ENCODE data around the gene ULK1. TPM values are rescaled to one million over a fixed set of nuclear protein-coding genes. Genes with fewer than 3 reads are reported as not detected.

ULK1 gene
- total and polyA plus RNA-seq, 2 of the 13 experiments (the other 11 are each of a cell fraction or from before 2014, with no cell fraction given), result 2.8 to 10.1 TPM

DNA sequence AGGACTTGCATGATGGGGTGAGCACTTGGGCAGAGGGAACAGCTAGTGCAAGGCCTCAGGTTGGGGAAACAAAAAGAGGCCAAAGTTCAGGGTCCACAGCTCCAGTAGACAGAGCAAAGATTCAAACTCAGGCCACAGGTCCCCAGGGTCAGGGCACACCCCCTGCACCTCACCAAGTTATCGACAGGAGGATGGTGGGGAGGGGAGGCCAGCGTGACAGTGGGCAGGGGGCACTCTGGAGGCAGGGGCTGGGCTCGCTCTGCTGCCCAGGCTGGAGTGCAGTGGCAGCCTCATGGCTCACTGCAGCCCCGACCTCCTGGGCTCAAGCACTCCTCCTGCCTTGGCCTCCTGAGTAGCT, 32.4 kb upstream of the ULK1 start (continued):
- TF ChIP-seq ZMYM3 (CRISPR knock-in tag; IDR thresholded peaks at IDR 0.05) (peak; percentile 100), RXRA (CRISPR knock-in tag; IDR thresholded peaks at IDR 0.05) (peak; percentile 82), ZNF75D (CRISPR knock-in tag; IDR thresholded peaks at IDR 0.05; ENCODE audit: borderline replicate concordance) (no peak), ZBTB7B (CRISPR knock-in tag; IDR thresholded peaks at IDR 0.05) (peak; percentile 22; the same call in 1 of the 2 replicates), GATAD2A (CRISPR knock-in tag; IDR thresholded peaks at IDR 0.05) (peak; percentile 64), FOXP1 (IDR thresholded peaks at IDR 0.05) (no peak), FOXP1 (CRISPR knock-in tag; IDR thresholded peaks at IDR 0.05) (peak; percentile 64), ZNF333 (CRISPR knock-in tag; IDR thresholded peaks at IDR 0.05; ENCODE audit: borderline replicate concordance) (no peak), NR2F6 (IDR thresholded peaks at IDR 0.05) (peak; percentile 95), NR2F6 (CRISPR knock-in tag; IDR thresholded peaks at IDR 0.05) (peak; percentile 94), ETV6 (CRISPR knock-in tag; conservative IDR thresholded peaks at IDR 0.05) (no peak), HHEX (CRISPR knock-in tag; IDR thresholded peaks at IDR 0.05) (peak; percentile 64; the same call in 1 of the 2 replicates), PITX1 (CRISPR knock-in tag; IDR thresholded peaks at IDR 0.05) (peak; percentile 65), ELF1 (CRISPR knock-in tag; IDR thresholded peaks at IDR 0.05) (no peak; the same call in 1 of the 2 replicates)
- TF ChIP-seq, protein P1, sequence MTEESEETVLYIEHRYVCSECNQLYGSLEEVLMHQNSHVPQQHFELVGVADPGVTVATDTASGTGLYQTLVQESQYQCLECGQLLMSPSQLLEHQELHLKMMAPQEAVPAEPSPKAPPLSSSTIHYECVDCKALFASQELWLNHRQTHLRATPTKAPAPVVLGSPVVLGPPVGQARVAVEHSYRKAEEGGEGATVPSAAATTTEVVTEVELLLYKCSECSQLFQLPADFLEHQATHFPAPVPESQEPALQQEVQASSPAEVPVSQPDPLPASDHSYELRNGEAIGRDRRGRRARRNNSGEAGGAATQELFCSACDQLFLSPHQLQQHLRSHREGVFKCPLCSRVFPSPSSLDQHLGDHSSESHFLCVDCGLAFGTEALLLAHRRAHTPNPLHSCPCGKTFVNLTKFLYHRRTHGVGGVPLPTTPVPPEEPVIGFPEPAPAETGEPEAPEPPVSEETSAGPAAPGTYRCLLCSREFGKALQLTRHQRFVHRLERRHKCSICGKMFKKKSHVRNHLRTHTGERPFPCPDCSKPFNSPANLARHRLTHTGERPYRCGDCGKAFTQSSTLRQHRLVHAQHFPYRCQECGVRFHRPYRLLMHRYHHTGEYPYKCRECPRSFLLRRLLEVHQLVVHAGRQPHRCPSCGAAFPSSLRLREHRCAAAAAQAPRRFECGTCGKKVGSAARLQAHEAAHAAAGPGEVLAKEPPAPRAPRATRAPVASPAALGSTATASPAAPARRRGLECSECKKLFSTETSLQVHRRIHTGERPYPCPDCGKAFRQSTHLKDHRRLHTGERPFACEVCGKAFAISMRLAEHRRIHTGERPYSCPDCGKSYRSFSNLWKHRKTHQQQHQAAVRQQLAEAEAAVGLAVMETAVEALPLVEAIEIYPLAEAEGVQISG (CRISPR knock-in tag; IDR thresholded peaks at IDR 0.05), result peak; percentile 41
- TF ChIP-seq, protein P2, sequence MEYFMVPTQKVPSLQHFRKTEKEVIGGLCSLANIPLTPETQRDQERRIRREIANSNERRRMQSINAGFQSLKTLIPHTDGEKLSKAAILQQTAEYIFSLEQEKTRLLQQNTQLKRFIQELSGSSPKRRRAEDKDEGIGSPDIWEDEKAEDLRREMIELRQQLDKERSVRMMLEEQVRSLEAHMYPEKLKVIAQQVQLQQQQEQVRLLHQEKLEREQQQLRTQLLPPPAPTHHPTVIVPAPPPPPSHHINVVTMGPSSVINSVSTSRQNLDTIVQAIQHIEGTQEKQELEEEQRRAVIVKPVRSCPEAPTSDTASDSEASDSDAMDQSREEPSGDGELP (IDR thresholded peaks at IDR 0.05; ENCODE audit: borderline replicate concordance, low read depth), result peak; percentile 30; the same call in 1 of the 2 replicates
- TF ChIP-seq, protein P3, sequence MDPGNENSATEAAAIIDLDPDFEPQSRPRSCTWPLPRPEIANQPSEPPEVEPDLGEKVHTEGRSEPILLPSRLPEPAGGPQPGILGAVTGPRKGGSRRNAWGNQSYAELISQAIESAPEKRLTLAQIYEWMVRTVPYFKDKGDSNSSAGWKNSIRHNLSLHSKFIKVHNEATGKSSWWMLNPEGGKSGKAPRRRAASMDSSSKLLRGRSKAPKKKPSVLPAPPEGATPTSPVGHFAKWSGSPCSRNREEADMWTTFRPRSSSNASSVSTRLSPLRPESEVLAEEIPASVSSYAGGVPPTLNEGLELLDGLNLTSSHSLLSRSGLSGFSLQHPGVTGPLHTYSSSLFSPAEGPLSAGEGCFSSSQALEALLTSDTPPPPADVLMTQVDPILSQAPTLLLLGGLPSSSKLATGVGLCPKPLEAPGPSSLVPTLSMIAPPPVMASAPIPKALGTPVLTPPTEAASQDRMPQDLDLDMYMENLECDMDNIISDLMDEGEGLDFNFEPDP (CRISPR knock-in tag; conservative IDR thresholded peaks at IDR 0.05), result no peak
- TF ChIP-seq, protein P4, sequence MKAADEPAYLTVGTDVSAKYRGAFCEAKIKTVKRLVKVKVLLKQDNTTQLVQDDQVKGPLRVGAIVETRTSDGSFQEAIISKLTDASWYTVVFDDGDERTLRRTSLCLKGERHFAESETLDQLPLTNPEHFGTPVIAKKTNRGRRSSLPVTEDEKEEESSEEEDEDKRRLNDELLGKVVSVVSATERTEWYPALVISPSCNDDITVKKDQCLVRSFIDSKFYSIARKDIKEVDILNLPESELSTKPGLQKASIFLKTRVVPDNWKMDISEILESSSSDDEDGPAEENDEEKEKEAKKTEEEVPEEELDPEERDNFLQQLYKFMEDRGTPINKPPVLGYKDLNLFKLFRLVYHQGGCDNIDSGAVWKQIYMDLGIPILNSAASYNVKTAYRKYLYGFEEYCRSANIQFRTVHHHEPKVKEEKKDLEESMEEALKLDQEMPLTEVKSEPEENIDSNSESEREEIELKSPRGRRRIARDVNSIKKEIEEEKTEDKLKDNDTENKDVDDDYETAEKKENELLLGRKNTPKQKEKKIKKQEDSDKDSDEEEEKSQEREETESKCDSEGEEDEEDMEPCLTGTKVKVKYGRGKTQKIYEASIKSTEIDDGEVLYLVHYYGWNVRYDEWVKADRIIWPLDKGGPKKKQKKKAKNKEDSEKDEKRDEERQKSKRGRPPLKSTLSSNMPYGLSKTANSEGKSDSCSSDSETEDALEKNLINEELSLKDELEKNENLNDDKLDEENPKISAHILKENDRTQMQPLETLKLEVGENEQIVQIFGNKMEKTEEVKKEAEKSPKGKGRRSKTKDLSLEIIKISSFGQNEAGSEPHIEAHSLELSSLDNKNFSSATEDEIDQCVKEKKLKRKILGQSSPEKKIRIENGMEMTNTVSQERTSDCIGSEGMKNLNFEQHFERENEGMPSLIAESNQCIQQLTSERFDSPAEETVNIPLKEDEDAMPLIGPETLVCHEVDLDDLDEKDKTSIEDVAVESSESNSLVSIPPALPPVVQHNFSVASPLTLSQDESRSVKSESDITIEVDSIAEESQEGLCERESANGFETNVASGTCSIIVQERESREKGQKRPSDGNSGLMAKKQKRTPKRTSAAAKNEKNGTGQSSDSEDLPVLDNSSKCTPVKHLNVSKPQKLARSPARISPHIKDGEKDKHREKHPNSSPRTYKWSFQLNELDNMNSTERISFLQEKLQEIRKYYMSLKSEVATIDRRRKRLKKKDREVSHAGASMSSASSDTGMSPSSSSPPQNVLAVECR (CRISPR knock-in tag; IDR thresholded peaks at IDR 0.05; ENCODE audit: borderline replicate concordance), result peak; percentile 79
- TF ChIP-seq, protein P5, sequence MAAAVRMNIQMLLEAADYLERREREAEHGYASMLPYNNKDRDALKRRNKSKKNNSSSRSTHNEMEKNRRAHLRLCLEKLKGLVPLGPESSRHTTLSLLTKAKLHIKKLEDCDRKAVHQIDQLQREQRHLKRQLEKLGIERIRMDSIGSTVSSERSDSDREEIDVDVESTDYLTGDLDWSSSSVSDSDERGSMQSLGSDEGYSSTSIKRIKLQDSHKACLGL (CRISPR knock-in tag; IDR thresholded peaks at IDR 0.05), result peak; percentile 61; the same call in 1 of the 2 replicates
- TF ChIP-seq, protein P6, sequence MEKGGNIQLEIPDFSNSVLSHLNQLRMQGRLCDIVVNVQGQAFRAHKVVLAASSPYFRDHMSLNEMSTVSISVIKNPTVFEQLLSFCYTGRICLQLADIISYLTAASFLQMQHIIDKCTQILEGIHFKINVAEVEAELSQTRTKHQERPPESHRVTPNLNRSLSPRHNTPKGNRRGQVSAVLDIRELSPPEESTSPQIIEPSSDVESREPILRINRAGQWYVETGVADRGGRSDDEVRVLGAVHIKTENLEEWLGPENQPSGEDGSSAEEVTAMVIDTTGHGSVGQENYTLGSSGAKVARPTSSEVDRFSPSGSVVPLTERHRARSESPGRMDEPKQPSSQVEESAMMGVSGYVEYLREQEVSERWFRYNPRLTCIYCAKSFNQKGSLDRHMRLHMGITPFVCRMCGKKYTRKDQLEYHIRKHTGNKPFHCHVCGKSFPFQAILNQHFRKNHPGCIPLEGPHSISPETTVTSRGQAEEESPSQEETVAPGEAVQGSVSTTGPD (CRISPR knock-in tag; IDR thresholded peaks at IDR 0.05), result peak; percentile 69; the same call in 1 of the 2 replicates

Measured in HepG2 (cell line).